Measurements from ENCODE around the gene EFCAB6. TPM values are rescaled to one million over a fixed set of nuclear protein-coding genes. Genes with fewer than 3 reads are reported as not detected.

The EFCAB6 gene
- total and polyA plus RNA-seq, 10 of the 15 experiments (the other 5 are each of a cell fraction or from before 2014, with no cell fraction given), result 0.05 to 0.42 (median 0.19) TPM

- ChIA-PET CTCF (no interaction called here), POLR2A (no interaction called here), SMC1A (ENCODE audit: uncharacterized antibody, unreplicated experiment) (no interaction called here), RAD21 (ENCODE audit: unreplicated experiment) (no interaction called here)
- Histone ChIP-seq H3K27me3 (replicated peaks in 1 of 2; ENCODE audit: control insufficient read depth in 2 of 2, insufficient read depth in 2 of 2, low read length in 1 of 2) (no peaks in the 10 kb centered on the region), H3K4me3 (no peak overlapping the region), H4K20me1 (ENCODE audit: control insufficient read depth, insufficient read depth) (no peaks in the 10 kb centered on the region), H3K4me1 (ENCODE audit: control insufficient read depth, insufficient read depth, low read length) (no peaks in the 10 kb centered on the region), H3K27ac (ENCODE audit: control insufficient read depth, insufficient read depth) (no peak overlapping the region), H3K9me3 (replicated peaks; ENCODE audit: control insufficient read depth, insufficient read depth, low read length) (no peaks in the 10 kb centered on the region; the same call in 2 of the 3 replicates), H2AFZ (ENCODE audit: control insufficient read depth, low read depth, low read length) (no peak overlapping the region), H3K36me3 (ENCODE audit: control insufficient read depth in 2 of 2, insufficient read depth in 2 of 2, low read length in 1 of 2) (no peaks in the 10 kb centered on the region), H3K9ac (ENCODE audit: control insufficient read depth, insufficient read depth, low read length) (no peak overlapping the region), H3K4me2 (ENCODE audit: control insufficient read depth, insufficient read depth) (no peak overlapping the region), H3K79me2 (ENCODE audit: control insufficient read depth, insufficient read depth, low read length) (no peaks in the 10 kb centered on the region)
- no peak for ATAC-seq
- TF ChIP-seq CHD1 (IDR thresholded peaks at IDR 0.05; ENCODE audit: low read depth, low read length) (no peak), KAT2A (conservative IDR thresholded peaks at IDR 0.05; ENCODE audit: control insufficient read depth, low read depth, low read length) (no peak), NR2C1 (IDR thresholded peaks at IDR 0.05) (no peak), SIN3A (IDR thresholded peaks at IDR 0.05; ENCODE audit: low read depth, low read length) (no peak)
- intact Hi-C loops (cut with micrococcal nuclease; ENCODE audit: unreplicated experiment) (no loop called here), in situ Hi-C loops (cut with MboI) (no loop called here)
- FAIRE-seq, result no peak
- DNase-seq (ENCODE audit: low read depth, low spot score), result no peak
- 32% methylated on average over 5 of the region's 5 CpGs for WGBS (ENCODE audit: insufficient coverage, insufficient replicate concordance, low lambda C conversion rate, missing lambda C conversion rate)
- no TSS peak for BruUV-seq (replicated peaks)
Measured at GRCh38 chr22:43493297-43493696, 318.8 kb downstream of the EFCAB6 start.

DNA sequence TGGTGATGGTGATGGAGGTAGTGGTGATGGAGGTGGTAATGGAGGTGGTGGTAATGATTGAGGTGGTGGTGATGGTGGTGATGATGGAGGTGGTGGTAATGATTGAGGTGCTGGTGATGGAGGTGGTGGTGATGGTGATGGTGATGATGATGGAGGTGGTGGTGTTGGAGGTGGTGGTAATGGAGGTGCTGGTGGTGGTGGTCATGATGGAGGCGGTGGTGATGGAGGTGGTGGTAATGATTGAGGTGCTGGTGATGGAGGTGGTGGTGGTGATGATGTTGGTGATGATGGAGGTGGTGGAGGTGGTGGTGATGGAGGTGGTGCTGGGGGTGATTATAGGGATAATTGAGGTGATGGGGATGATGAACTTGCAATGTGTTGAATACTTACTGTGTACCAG lies 320.4 kb downstream of the EFCAB6 start:
- 0% methylated on average over 1 of the region's 1 CpG for WGBS (ENCODE audit: insufficient coverage, insufficient replicate concordance, low lambda C conversion rate, missing lambda C conversion rate)
- ATAC-seq (no peak), FAIRE-seq (no peak), DNase-seq (ENCODE audit: low read depth, low spot score) (no peak)
- H3K4me1 ChIP-seq (ENCODE audit: control insufficient read depth, insufficient read depth, low read length), result no peaks in the 10 kb centered on the region
- RAD21 ChIA-PET (ENCODE audit: unreplicated experiment), result no interaction called here
- SMC1A ChIA-PET (ENCODE audit: uncharacterized antibody, unreplicated experiment), result no interaction called here
- H3K36me3 ChIP-seq (ENCODE audit: control insufficient read depth in 2 of 2, insufficient read depth in 2 of 2, low read length in 1 of 2), result no peaks in the 10 kb centered on the region
- no TSS peak for BruUV-seq (replicated peaks)
- intact Hi-C loops (cut with micrococcal nuclease; ENCODE audit: unreplicated experiment), result no loop called here
- H3K27ac ChIP-seq (ENCODE audit: control insufficient read depth, insufficient read depth), result no peak overlapping the region
- H3K27me3 ChIP-seq (replicated peaks in 1 of 2; ENCODE audit: control insufficient read depth in 2 of 2, insufficient read depth in 2 of 2, low read length in 1 of 2), result no peaks in the 10 kb centered on the region
- H3K79me2 ChIP-seq (ENCODE audit: control insufficient read depth, insufficient read depth, low read length), result no peaks in the 10 kb centered on the region
- H3K9me3 ChIP-seq (replicated peaks; ENCODE audit: control insufficient read depth, insufficient read depth, low read length), result no peaks in the 10 kb centered on the region
- POLR2A ChIA-PET, result no interaction called here
- no peaks in the 10 kb centered on the region for H4K20me1 ChIP-seq (ENCODE audit: control insufficient read depth, insufficient read depth)
- in situ Hi-C loops (cut with MboI), result no loop called here
- no peak overlapping the region for H2AFZ ChIP-seq (ENCODE audit: control insufficient read depth, low read depth, low read length)
- H3K9ac ChIP-seq (ENCODE audit: control insufficient read depth, insufficient read depth, low read length), result no peak overlapping the region
- no peak overlapping the region for H3K4me2 ChIP-seq (ENCODE audit: control insufficient read depth, insufficient read depth)
- H3K4me3 ChIP-seq, result no peak overlapping the region
- CTCF ChIA-PET, result no interaction called here
- TF ChIP-seq MLLT1 (IDR thresholded peaks at IDR 0.05) (no peak), SMARCA5 (IDR thresholded peaks at IDR 0.05) (no peak), IKZF2 (IDR thresholded peaks at IDR 0.05) (no peak), BCL11A (IDR thresholded peaks at IDR 0.05; ENCODE audit: low read depth, low read length) (no peak), POLR2A (IDR thresholded peaks at IDR 0.05; ENCODE audit: low read depth, low read length) (no peak), CREB1 (IDR thresholded peaks at IDR 0.05; ENCODE audit: low read depth) (no peak)
- TF ChIP-seq, protein P1, sequence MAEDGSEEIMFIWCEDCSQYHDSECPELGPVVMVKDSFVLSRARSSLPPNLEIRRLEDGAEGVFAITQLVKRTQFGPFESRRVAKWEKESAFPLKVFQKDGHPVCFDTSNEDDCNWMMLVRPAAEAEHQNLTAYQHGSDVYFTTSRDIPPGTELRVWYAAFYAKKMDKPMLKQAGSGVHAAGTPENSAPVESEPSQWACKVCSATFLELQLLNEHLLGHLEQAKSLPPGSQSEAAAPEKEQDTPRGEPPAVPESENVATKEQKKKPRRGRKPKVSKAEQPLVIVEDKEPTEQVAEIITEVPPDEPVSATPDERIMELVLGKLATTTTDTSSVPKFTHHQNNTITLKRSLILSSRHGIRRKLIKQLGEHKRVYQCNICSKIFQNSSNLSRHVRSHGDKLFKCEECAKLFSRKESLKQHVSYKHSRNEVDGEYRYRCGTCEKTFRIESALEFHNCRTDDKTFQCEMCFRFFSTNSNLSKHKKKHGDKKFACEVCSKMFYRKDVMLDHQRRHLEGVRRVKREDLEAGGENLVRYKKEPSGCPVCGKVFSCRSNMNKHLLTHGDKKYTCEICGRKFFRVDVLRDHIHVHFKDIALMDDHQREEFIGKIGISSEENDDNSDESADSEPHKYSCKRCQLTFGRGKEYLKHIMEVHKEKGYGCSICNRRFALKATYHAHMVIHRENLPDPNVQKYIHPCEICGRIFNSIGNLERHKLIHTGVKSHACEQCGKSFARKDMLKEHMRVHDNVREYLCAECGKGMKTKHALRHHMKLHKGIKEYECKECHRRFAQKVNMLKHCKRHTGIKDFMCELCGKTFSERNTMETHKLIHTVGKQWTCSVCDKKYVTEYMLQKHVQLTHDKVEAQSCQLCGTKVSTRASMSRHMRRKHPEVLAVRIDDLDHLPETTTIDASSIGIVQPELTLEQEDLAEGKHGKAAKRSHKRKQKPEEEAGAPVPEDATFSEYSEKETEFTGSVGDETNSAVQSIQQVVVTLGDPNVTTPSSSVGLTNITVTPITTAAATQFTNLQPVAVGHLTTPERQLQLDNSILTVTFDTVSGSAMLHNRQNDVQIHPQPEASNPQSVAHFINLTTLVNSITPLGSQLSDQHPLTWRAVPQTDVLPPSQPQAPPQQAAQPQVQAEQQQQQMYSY (CRISPR knock-in tag; IDR thresholded peaks at IDR 0.05), result no peak
- TF ChIP-seq, protein P2, sequence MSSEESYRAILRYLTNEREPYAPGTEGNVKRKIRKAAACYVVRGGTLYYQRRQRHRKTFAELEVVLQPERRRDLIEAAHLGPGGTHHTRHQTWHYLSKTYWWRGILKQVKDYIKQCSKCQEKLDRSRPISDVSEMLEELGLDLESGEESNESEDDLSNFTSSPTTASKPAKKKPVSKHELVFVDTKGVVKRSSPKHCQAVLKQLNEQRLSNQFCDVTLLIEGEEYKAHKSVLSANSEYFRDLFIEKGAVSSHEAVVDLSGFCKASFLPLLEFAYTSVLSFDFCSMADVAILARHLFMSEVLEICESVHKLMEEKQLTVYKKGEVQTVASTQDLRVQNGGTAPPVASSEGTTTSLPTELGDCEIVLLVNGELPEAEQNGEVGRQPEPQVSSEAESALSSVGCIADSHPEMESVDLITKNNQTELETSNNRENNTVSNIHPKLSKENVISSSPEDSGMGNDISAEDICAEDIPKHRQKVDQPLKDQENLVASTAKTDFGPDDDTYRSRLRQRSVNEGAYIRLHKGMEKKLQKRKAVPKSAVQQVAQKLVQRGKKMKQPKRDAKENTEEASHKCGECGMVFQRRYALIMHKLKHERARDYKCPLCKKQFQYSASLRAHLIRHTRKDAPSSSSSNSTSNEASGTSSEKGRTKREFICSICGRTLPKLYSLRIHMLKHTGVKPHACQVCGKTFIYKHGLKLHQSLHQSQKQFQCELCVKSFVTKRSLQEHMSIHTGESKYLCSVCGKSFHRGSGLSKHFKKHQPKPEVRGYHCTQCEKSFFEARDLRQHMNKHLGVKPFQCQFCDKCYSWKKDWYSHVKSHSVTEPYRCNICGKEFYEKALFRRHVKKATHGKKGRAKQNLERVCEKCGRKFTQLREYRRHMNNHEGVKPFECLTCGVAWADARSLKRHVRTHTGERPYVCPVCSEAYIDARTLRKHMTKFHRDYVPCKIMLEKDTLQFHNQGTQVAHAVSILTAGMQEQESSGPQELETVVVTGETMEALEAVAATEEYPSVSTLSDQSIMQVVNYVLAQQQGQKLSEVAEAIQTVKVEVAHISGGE (CRISPR knock-in tag; IDR thresholded peaks at IDR 0.05), result no peak

Data from GM12878 (cell line).